ENCODE data around the gene PRKN. TPM values are rescaled to one million over a fixed set of nuclear protein-coding genes. Genes with fewer than 3 reads are reported as not detected.

PRKN gene
- total RNA-seq, 1 experiment from 2014 or later: 0.46 TPM

DNA sequence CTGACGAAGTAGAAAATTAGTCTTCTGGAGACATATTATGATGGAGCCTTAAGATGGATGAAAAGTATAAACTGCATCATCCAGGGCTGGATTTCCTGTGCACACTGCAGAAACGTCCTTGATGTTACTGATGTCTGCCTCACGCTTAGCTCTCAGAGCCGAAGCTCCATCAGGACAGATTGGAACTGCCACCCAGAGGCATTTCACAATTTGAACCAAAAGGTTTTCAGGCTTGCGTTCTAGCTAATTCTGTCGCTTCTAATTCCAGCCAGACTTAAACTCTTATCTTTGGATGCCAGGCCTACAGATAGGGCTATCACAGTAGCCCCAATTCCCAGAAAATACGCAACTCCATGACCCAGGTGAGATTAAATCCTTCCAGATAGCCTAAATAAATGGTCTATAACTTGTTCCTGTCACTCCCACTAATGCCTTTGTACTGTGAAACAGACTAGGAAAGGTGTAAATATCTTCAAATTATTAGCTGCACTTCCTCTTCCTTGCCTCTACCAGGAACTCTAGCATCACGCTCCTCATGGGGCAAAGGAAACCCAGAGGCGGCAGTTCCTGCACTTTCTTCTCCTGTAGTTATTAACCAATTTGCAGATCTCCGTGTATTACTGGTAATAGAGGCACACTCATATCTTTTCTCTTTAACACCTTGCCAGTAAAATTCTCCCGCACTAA, 634.6 kb downstream of the PRKN start:
- ChIA-PET CTCF (no interaction called here), POLR2A (no interaction called here)
- Histone ChIP-seq H3K4me3 (ENCODE audit: low read depth in 2 of 2, low read length in 2 of 2) (no peak overlapping the region), H3K4me1 (ENCODE audit: control insufficient read depth, insufficient read depth, low read length) (no peaks in the 10 kb centered on the region), H3K36me3 (ENCODE audit: control insufficient read depth, insufficient read depth, low read length) (no peaks in the 10 kb centered on the region), H3K9me3 (ENCODE audit: control insufficient read depth, insufficient read depth, low read depth, low read length) (no peaks in the 10 kb centered on the region), H3K27me3 (ENCODE audit: control insufficient read depth, insufficient read depth, low read length) (no peaks in the 10 kb centered on the region), H3K27ac (ENCODE audit: low read length) (no peak overlapping the region)
- no peak for ATAC-seq
- no TSS peak for BruUV-seq (replicated peaks)
- no peak for DNase-seq (ENCODE audit: low read depth, low spot score)
- in situ Hi-C loops (cut with HindIII; ENCODE audit: low pct_unique_long_range_greater_than_20kb, low sequenced_read_pairs) (no loop called here), intact Hi-C loops (cut with micrococcal nuclease; ENCODE audit: unreplicated experiment) (no loop called here)
- TF ChIP-seq, protein P1, sequence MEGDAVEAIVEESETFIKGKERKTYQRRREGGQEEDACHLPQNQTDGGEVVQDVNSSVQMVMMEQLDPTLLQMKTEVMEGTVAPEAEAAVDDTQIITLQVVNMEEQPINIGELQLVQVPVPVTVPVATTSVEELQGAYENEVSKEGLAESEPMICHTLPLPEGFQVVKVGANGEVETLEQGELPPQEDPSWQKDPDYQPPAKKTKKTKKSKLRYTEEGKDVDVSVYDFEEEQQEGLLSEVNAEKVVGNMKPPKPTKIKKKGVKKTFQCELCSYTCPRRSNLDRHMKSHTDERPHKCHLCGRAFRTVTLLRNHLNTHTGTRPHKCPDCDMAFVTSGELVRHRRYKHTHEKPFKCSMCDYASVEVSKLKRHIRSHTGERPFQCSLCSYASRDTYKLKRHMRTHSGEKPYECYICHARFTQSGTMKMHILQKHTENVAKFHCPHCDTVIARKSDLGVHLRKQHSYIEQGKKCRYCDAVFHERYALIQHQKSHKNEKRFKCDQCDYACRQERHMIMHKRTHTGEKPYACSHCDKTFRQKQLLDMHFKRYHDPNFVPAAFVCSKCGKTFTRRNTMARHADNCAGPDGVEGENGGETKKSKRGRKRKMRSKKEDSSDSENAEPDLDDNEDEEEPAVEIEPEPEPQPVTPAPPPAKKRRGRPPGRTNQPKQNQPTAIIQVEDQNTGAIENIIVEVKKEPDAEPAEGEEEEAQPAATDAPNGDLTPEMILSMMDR (IDR thresholded peaks at IDR 0.05): no peak
- TF ChIP-seq, protein P2, sequence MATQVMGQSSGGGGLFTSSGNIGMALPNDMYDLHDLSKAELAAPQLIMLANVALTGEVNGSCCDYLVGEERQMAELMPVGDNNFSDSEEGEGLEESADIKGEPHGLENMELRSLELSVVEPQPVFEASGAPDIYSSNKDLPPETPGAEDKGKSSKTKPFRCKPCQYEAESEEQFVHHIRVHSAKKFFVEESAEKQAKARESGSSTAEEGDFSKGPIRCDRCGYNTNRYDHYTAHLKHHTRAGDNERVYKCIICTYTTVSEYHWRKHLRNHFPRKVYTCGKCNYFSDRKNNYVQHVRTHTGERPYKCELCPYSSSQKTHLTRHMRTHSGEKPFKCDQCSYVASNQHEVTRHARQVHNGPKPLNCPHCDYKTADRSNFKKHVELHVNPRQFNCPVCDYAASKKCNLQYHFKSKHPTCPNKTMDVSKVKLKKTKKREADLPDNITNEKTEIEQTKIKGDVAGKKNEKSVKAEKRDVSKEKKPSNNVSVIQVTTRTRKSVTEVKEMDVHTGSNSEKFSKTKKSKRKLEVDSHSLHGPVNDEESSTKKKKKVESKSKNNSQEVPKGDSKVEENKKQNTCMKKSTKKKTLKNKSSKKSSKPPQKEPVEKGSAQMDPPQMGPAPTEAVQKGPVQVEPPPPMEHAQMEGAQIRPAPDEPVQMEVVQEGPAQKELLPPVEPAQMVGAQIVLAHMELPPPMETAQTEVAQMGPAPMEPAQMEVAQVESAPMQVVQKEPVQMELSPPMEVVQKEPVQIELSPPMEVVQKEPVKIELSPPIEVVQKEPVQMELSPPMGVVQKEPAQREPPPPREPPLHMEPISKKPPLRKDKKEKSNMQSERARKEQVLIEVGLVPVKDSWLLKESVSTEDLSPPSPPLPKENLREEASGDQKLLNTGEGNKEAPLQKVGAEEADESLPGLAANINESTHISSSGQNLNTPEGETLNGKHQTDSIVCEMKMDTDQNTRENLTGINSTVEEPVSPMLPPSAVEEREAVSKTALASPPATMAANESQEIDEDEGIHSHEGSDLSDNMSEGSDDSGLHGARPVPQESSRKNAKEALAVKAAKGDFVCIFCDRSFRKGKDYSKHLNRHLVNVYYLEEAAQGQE (IDR thresholded peaks at IDR 0.05; ENCODE audit: insufficient read depth in 1 of 2, low read depth in 2 of 2, low read length in 1 of 2): no peak
- no peak for TF ChIP-seq SIN3A (IDR thresholded peaks at IDR 0.05; ENCODE audit: borderline replicate concordance, insufficient read depth, low read depth, low read length)
- TF ChIP-seq POLR2AphosphoS5 (IDR thresholded peaks at IDR 0.05; ENCODE audit: low read depth, low read length): no peak

DNA sequence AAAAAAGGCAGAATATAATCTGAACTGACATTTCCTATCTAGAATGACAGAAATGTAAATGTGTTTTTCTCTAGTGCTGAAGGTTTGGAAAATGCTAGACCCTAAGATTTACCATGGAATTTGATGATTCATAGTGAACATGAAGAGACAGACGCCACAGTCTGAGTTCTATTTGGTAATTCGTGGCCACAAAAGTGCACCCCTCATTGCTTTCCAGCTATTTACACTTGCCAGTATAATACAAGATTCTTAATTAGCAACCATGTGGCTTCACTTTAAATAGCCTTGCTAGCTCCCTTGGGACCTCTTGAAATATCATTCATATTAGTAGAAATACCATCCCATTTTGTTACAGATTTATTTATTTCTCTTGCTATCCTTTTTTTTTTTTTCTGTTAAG, 636.8 kb downstream of the PRKN start:
- ChIA-PET POLR2A (no interaction called here), CTCF (no interaction called here)
- no peaks in the 10 kb centered on the region for H3K36me3 ChIP-seq (ENCODE audit: control insufficient read depth, insufficient read depth, low read length)
- in situ Hi-C loops (cut with HindIII; ENCODE audit: low pct_unique_long_range_greater_than_20kb, low sequenced_read_pairs) (no loop called here), intact Hi-C loops (cut with micrococcal nuclease; ENCODE audit: unreplicated experiment) (no loop called here)
- H3K27ac ChIP-seq (ENCODE audit: low read length): no peak overlapping the region
- H3K4me3 ChIP-seq (ENCODE audit: low read depth in 2 of 2, low read length in 2 of 2): no peak overlapping the region
- H3K4me1 ChIP-seq (ENCODE audit: control insufficient read depth, insufficient read depth, low read length): no peaks in the 10 kb centered on the region
- no peaks in the 10 kb centered on the region for H3K27me3 ChIP-seq (ENCODE audit: control insufficient read depth, insufficient read depth, low read length)
- DNase-seq (ENCODE audit: low read depth, low spot score) (no peak), ATAC-seq (no peak)
- no peaks in the 10 kb centered on the region for H3K9me3 ChIP-seq (ENCODE audit: control insufficient read depth, insufficient read depth, low read depth, low read length)
- BruUV-seq (replicated peaks): no TSS peak
- no peak for TF ChIP-seq TCF7L2 (IDR thresholded peaks at IDR 0.05; ENCODE audit: low read depth, low read length)
- no peak for TF ChIP-seq POLR2AphosphoS5 (IDR thresholded peaks at IDR 0.05; ENCODE audit: low read depth, low read length)
- TF ChIP-seq SIN3A (IDR thresholded peaks at IDR 0.05; ENCODE audit: borderline replicate concordance, insufficient read depth, low read depth, low read length): no peak
- TF ChIP-seq, protein P1 (IDR thresholded peaks at IDR 0.05): no peak
- TF ChIP-seq, protein P2 (IDR thresholded peaks at IDR 0.05; ENCODE audit: insufficient read depth in 1 of 2, low read depth in 2 of 2, low read length in 1 of 2): no peak
